ENCODE results near the gene ZC3H18.
A peak's percentile ranks its signal among the peaks of the same experiment; 100 is the strongest.

The ZC3H18 gene

GRCh38 chr16:88624481-88624880 lies 54.3 kb downstream of the ZC3H18 start:
- in situ Hi-C loops (cut with MboI; ENCODE audit: low pct_unique_long_range_greater_than_20kb, low sequenced_read_pairs, unreplicated experiment): no loop called here
- TF ChIP-seq CTCF (IDR thresholded peaks at IDR 0.05; ENCODE audit: extremely low read depth, insufficient read depth, missing control alignments): no peak
- no peak for DNase-seq (ENCODE audit: low spot score)

- DNase-seq (ENCODE audit: low spot score): no peak
- TF ChIP-seq CTCF (IDR thresholded peaks at IDR 0.05; ENCODE audit: extremely low read depth, insufficient read depth, missing control alignments): no peak
Measured at GRCh38 chr16:88624977-88625576, 54.9 kb downstream of the ZC3H18 start.

GRCh38 chr16:88626646-88627045 lies 56.4 kb downstream of the ZC3H18 start:
- no peak for TF ChIP-seq CTCF (IDR thresholded peaks at IDR 0.05; ENCODE audit: extremely low read depth, insufficient read depth, missing control alignments)
- in situ Hi-C loops (cut with MboI; ENCODE audit: low pct_unique_long_range_greater_than_20kb, low sequenced_read_pairs, unreplicated experiment): no loop called here

More at GRCh38 chr16:88624977-88625576, 54.9 kb downstream of the ZC3H18 start:
- in situ Hi-C loops (cut with MboI; ENCODE audit: low pct_unique_long_range_greater_than_20kb, low sequenced_read_pairs, unreplicated experiment): no loop called here

GRCh38 chr16:88627531-88628411 lies 57.6 kb downstream of the ZC3H18 start:
- TF ChIP-seq CTCF (IDR thresholded peaks at IDR 0.05; ENCODE audit: extremely low read depth, insufficient read depth, missing control alignments): no peak
- no peak for DNase-seq (ENCODE audit: low spot score)
- in situ Hi-C loops (cut with MboI; ENCODE audit: low pct_unique_long_range_greater_than_20kb, low sequenced_read_pairs, unreplicated experiment): no loop called here

More at GRCh38 chr16:88626646-88627045, 56.4 kb downstream of the ZC3H18 start:
- DNase-seq (ENCODE audit: low spot score): no peak

- peak; percentile 38 for TF ChIP-seq CTCF (IDR thresholded peaks at IDR 0.05; ENCODE audit: extremely low read depth, insufficient read depth, missing control alignments)
- DNase-seq (ENCODE audit: low spot score): no peak
- in situ Hi-C loops (cut with MboI; ENCODE audit: low pct_unique_long_range_greater_than_20kb, low sequenced_read_pairs, unreplicated experiment): no loop called here
Measured at GRCh38 chr16:88628512-88628974, 58.3 kb downstream of the ZC3H18 start.

- in situ Hi-C loops (cut with MboI; ENCODE audit: low pct_unique_long_range_greater_than_20kb, low sequenced_read_pairs, unreplicated experiment): no loop called here
- TF ChIP-seq CTCF (IDR thresholded peaks at IDR 0.05; ENCODE audit: extremely low read depth, insufficient read depth, missing control alignments): no peak
- DNase-seq (ENCODE audit: low spot score): no peak
Measured at GRCh38 chr16:88629835-88630234, 59.6 kb downstream of the ZC3H18 start.
